Hepatocyte (in vitro differentiated cells): ENCODE measurements around the gene BSDC1. TPM values are rescaled to one million over a fixed set of nuclear protein-coding genes. Genes with fewer than 3 reads are reported as not detected.

Experiments
- DNase-seq: peaks from one replicate; pipeline ENCODE4 v3.0.0-alpha.2; 2016; ENCODE audit warnings: low spot score
- H2AFZ ChIP-seq: fragments of 200-600 bp; sonication (generic); 2 replicates; pipeline ENCODE4 v1.6.0; 2016; ENCODE audit warnings: antibody characterized with exemption, mild to moderate bottlenecking
- H3K27ac ChIP-seq: fragments of 200-600 bp; sonication (generic); 2 replicates; pipeline ENCODE4 v1.5.1; 2016; ENCODE audit warnings: mild to moderate bottlenecking
- H3K27me3 ChIP-seq: fragments of 200-600 bp; sonication (generic); 2 replicates; pipeline ENCODE4 v1.6.1; 2016
- H3K36me3 ChIP-seq: fragments of 200-600 bp; sonication (generic); replicated peaks from 2 replicates; pipeline ENCODE4 v1.5.1; 2016; ENCODE audit warnings: low read depth; ENCODE audit not compliant: insufficient read depth
- H3K4me1 ChIP-seq: fragments of 200-600 bp; sonication (generic); 2 replicates; pipeline ENCODE4 v1.5.1; 2016; ENCODE audit warnings: mild to moderate bottlenecking, moderate library complexity; ENCODE audit not compliant: insufficient read depth
- H3K4me2 ChIP-seq: fragments of 200-600 bp; sonication (generic); 2 replicates; pipeline ENCODE4 v1.6.0; 2016
- H3K4me3 ChIP-seq: fragments of 200-600 bp; sonication (generic); 2 replicates; pipeline ENCODE4 v1.5.1; 2016; ENCODE audit warnings: mild to moderate bottlenecking
- H3K79me2 ChIP-seq: fragments of 200-600 bp; sonication (generic); 2 replicates; pipeline ENCODE4 v1.6.0; 2017; ENCODE audit warnings: mild to moderate bottlenecking
- H3K9me2 ChIP-seq: fragments of 200-600 bp; sonication (generic); replicated peaks from 2 replicates; pipeline ENCODE4 v1.6.0; 2017; ENCODE audit warnings: mild to moderate bottlenecking; ENCODE audit not compliant: insufficient read depth
- H3K9me3 ChIP-seq: fragments of 200-600 bp; sonication (generic); 2 replicates; pipeline ENCODE4 v1.5.1; 2016; ENCODE audit warnings: low read depth, mild to moderate bottlenecking
- H4K20me1 ChIP-seq: fragments of 200-600 bp; sonication (generic); 2 replicates; pipeline ENCODE4 v1.6.0; 2016; ENCODE audit warnings: mild to moderate bottlenecking; ENCODE audit not compliant: insufficient read depth, poor library complexity, severe bottlenecking
- CTCF ChIP-seq: fragments of 200-600 bp; sonication (generic); IDR thresholded peaks from 2 replicates; pipeline ENCODE4 v1.5.1; 2016; ENCODE audit warnings: antibody characterized with exemption, mild to moderate bottlenecking; ENCODE audit not compliant: poor library complexity
- EZH2 ChIP-seq: fragments of 200-600 bp; sonication (generic); IDR thresholded peaks from 2 replicates; pipeline ENCODE4 v1.6.1; 2016; ENCODE audit warnings: antibody characterized with exemption, mild to moderate bottlenecking, borderline replicate concordance
- EZH2phosphoT487 ChIP-seq: fragments of 200-600 bp; sonication (generic); IDR thresholded peaks from one replicate; pipeline ENCODE4 v1.6.1; 2018; ENCODE audit warnings: antibody characterized with exemption, mild to moderate bottlenecking, low read depth, moderate library complexity; ENCODE audit not compliant: unreplicated experiment, severe bottlenecking
- WGBS: methylation state at CpG from one replicate; pipeline ENCODE4 v1.1.6; 2016; ENCODE audit warnings: low lambda C conversion rate; ENCODE audit errors: missing lambda C conversion rate; 5-methylcytosine and 5-hydroxymethylcytosine counted together
- polyA plus RNA-seq: library from polyadenylated mRNA; unstranded; fragments of >200 nt; fragmentation: Nextera tagmentation; extraction: Ambion mirVana; gene quantifications from 2 replicates; pipeline ENCODE4 v1.2.1, GENCODE V29; 2016
- total RNA-seq: library from RNA; depleted of rRNA; stranded (reverse); fragments of >200 nt; gene quantifications from 2 replicates; pipeline ENCODE4 v1.2.3, GENCODE V29; 2014

Gene BSDC1
- total and polyA plus RNA-seq, 2 experiments from 2014 or later, result 56.2 to 80.5 TPM

- H3K27ac ChIP-seq, result no peak overlapping the region
Observed at GRCh38 chr1:32338637-32339145, 55.5 kb downstream of the BSDC1 start.

DNA sequence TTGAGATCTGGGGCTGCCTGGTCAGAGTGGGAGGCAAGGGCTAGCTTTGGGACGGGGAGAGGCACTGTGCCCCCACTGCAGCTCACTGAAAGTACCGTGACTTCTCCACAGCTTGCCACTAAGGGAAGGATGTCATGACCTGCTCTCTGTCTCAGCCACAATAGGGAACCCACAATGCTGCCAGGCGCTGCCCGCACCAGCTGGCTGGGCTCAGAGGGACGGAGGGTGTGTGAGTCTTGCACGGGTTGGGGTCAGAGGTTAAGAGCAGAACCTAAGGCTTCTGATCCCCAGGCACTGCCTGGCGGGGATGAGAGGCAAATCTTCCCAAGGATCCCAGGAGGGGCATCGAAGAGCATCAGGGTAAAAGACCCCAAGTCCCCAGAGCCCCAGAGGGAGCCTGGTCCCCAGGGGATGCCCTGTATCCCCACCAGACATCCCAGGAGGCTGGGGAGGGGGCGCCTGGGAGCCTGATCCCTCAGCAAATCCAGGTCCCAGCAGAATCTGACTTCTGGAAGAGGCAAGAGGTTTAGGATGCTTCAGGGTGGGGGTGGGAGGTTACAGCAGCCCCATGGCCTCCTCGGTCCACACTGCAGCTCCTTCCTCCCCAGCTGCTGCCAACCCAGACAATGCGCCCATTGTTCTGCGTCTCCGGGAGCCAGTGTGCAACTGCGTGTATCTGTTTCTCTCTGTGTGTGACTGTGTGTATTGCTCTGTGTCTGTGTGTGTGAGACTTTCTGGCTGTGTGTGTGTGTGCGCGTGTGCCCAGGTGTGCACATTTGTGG, 56.2 kb downstream of the BSDC1 start:
- 79% methylated on average over 16 of the region's 16 CpGs for WGBS
- no peak overlapping the region for H3K27ac ChIP-seq
- peaks cover 27% of the 10 kb centered on the region for H3K79me2 ChIP-seq
- no peaks in the 10 kb centered on the region for H3K9me3 ChIP-seq
- no peak overlapping the region for H3K4me3 ChIP-seq
- H2AFZ ChIP-seq, result no peak overlapping the region
- no peaks in the 10 kb centered on the region for H3K9me2 ChIP-seq
- TF ChIP-seq CTCF, result no peak
- no peak for TF ChIP-seq EZH2
- TF ChIP-seq EZH2phosphoT487, result no peak
- no peaks in the 10 kb centered on the region for H3K36me3 ChIP-seq
- DNase-seq, result no peak
- H3K4me2 ChIP-seq, result no peak overlapping the region
- H3K27me3 ChIP-seq, result no peaks in the 10 kb centered on the region
- peaks cover 16% of the 10 kb centered on the region for H4K20me1 ChIP-seq
- peaks cover 8% of the 10 kb centered on the region for H3K4me1 ChIP-seq

More at GRCh38 chr1:32338637-32339145, 55.5 kb downstream of the BSDC1 start:
- Histone ChIP-seq H3K4me1 (peaks cover 8% of the 10 kb centered on the region), H2AFZ (no peak overlapping the region), H3K36me3 (no peaks in the 10 kb centered on the region), H3K9me3 (no peaks in the 10 kb centered on the region), H4K20me1 (peaks cover 12% of the 10 kb centered on the region), H3K4me3 (no peak overlapping the region), H3K4me2 (no peak overlapping the region), H3K27me3 (no peaks in the 10 kb centered on the region), H3K79me2 (peaks cover 21% of the 10 kb centered on the region), H3K9me2 (no peaks in the 10 kb centered on the region)
- TF ChIP-seq EZH2, result no peak
- TF ChIP-seq EZH2phosphoT487, result no peak
- TF ChIP-seq CTCF, result no peak
- WGBS, result 88% methylated on average over 14 of the region's 14 CpGs
- DNase-seq, result no peak

DNA sequence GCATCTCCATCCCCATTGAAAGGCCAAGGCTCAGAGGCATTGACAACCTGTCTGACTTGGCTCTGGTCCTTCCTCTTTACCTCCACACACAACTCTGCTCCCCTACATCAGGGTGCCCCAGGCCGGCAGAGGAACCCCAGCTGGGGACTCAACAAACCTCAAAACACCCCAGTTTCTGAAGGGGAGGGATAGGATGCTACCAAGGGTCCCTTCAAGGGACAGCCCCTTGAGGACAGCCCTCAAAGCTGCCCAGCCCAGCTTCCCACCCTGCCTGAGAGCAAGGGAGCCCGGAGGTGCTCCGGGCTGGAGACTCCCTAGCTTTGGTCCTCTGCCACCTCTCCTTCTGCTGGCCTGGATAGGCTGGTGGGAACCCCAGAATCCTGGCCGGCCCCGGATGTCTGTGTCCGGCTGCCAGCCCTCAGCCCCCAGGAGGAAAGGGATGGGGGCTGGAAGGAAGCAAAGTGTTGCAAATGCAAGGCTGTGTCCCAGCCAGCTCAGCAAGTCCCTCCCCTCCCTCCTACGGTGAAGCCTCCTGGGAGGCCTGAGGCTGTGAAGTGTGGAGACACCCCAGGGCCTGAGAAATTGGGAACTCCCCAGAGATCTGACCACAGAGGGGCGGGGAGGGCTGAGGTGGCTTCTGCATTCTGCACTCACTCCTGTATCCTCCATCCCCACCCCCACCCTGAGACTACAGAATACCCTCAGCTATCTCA, 57.1 kb downstream of the BSDC1 start:
- TF ChIP-seq EZH2phosphoT487 (no peak), CTCF (no peak), EZH2 (no peak)
- WGBS, result 88% methylated on average over 8 of the region's 8 CpGs
- H4K20me1 ChIP-seq, result peaks cover 18% of the 10 kb centered on the region
- H3K4me3 ChIP-seq, result no peak overlapping the region
- H3K9me3 ChIP-seq, result no peaks in the 10 kb centered on the region
- no peak overlapping the region for H3K27ac ChIP-seq
- peak overlapping the region; percentile 94 for H3K4me2 ChIP-seq
- peaks cover 8% of the 10 kb centered on the region for H3K4me1 ChIP-seq
- no peaks in the 10 kb centered on the region for H3K27me3 ChIP-seq
- DNase-seq, result no peak
- H3K36me3 ChIP-seq, result no peaks in the 10 kb centered on the region
- H3K9me2 ChIP-seq, result no peaks in the 10 kb centered on the region
- no peak overlapping the region for H2AFZ ChIP-seq
- peaks cover 34% of the 10 kb centered on the region for H3K79me2 ChIP-seq
